ENCODE measurements around the gene SLC22A23. TPM values are rescaled to one million over a fixed set of nuclear protein-coding genes. Genes with fewer than 3 reads are reported as not detected.

The SLC22A23 gene
- total RNA-seq, 2 experiments from 2014 or later: 13.4 to 13.6 TPM

GRCh38 chr6:3290149-3290930 lies 166.5 kb downstream of the SLC22A23 start:
- Mint-ChIP-seq H3K4me1 (ENCODE audit: low read depth) (no peaks in the 10 kb centered on the region), H3K27ac (no peak overlapping the region), H3K9me3 (no peaks in the 10 kb centered on the region), H3K36me3 (ENCODE audit: low read depth) (no peaks in the 10 kb centered on the region), H3K4me3 (no peak overlapping the region), H3K27me3 (no peaks in the 10 kb centered on the region)
- TF ChIP-seq CTCF (IDR thresholded peaks at IDR 0.05): no peak
- DNase-seq: peak in 1 of 14 experiments; percentile 10
- no peaks in the 10 kb centered on the region for H3K36me3 ChIP-seq (ENCODE audit: insufficient read depth, low read length)
- ChIA-PET POLR2A (no interaction called here), CTCF (interaction anchor here (0.5 kb wide), 1 partner anchor 98 kb away, joined by 3 read pairs; no protein-coding TSS in a partner anchor)
- no peak overlapping the region for H3K4me3 ChIP-seq (ENCODE audit: low read length)
- H3K4me1 ChIP-seq (ENCODE audit: insufficient read depth, low read length): no peaks in the 10 kb centered on the region
- no peaks in the 10 kb centered on the region for H3K9me3 ChIP-seq (ENCODE audit: control insufficient read depth in 1 of 2, insufficient read depth in 1 of 2, low read length in 2 of 2)
- intact Hi-C loops (cut with DNase I, micrococcal nuclease): no loop called here
- no peak overlapping the region for H3K27ac ChIP-seq (ENCODE audit: low read depth in 1 of 2, low read length in 2 of 2)
- no peaks in the 10 kb centered on the region for H3K27me3 ChIP-seq (ENCODE audit: control insufficient read depth in 1 of 2, insufficient read depth in 2 of 2, low read length in 2 of 2)
- no peak for ATAC-seq (ENCODE audit: poor library complexity)

GRCh38 chr6:3289664-3290055 lies 167.2 kb downstream of the SLC22A23 start:
- Mint-ChIP-seq H3K9me3 (no peaks in the 10 kb centered on the region), H3K27ac (no peak overlapping the region), H3K27me3 (no peaks in the 10 kb centered on the region), H3K36me3 (ENCODE audit: low read depth) (no peaks in the 10 kb centered on the region), H3K4me3 (no peak overlapping the region), H3K4me1 (ENCODE audit: low read depth) (no peaks in the 10 kb centered on the region)
- no peaks in the 10 kb centered on the region for H3K9me3 ChIP-seq (ENCODE audit: control insufficient read depth in 1 of 2, insufficient read depth in 1 of 2, low read length in 2 of 2)
- POLR2A ChIA-PET: no interaction called here
- DNase-seq (peak in 1 of 14 experiments; percentile 24), ATAC-seq (ENCODE audit: poor library complexity) (no peak)
- intact Hi-C loops (cut with DNase I, micrococcal nuclease): no loop called here
- no peak overlapping the region for H3K4me3 ChIP-seq (ENCODE audit: low read length)
- no peaks in the 10 kb centered on the region for H3K36me3 ChIP-seq (ENCODE audit: insufficient read depth, low read length)
- no peaks in the 10 kb centered on the region for H3K4me1 ChIP-seq (ENCODE audit: insufficient read depth, low read length)
- no peak for TF ChIP-seq CTCF (IDR thresholded peaks at IDR 0.05)
- CTCF ChIA-PET: interaction anchor here (0.5 kb wide), 1 partner anchor 97 kb away, joined by 3 read pairs; no protein-coding TSS in a partner anchor
- no peaks in the 10 kb centered on the region for H3K27me3 ChIP-seq (ENCODE audit: control insufficient read depth in 1 of 2, insufficient read depth in 2 of 2, low read length in 2 of 2)
- H3K27ac ChIP-seq (ENCODE audit: low read depth in 1 of 2, low read length in 2 of 2): no peak overlapping the region

- Mint-ChIP-seq H3K4me1 (ENCODE audit: low read depth) (no peaks in the 10 kb centered on the region), H3K36me3 (ENCODE audit: low read depth) (no peaks in the 10 kb centered on the region), H3K4me3 (no peak overlapping the region), H3K9me3 (no peaks in the 10 kb centered on the region), H3K27me3 (no peaks in the 10 kb centered on the region), H3K27ac (no peak overlapping the region)
- no peak overlapping the region for H3K4me3 ChIP-seq (ENCODE audit: low read length)
- H3K27ac ChIP-seq (ENCODE audit: low read depth in 1 of 2, low read length in 2 of 2): no peak overlapping the region
- H3K36me3 ChIP-seq (ENCODE audit: insufficient read depth, low read length): no peaks in the 10 kb centered on the region
- no peaks in the 10 kb centered on the region for H3K4me1 ChIP-seq (ENCODE audit: insufficient read depth, low read length)
- no peaks in the 10 kb centered on the region for H3K27me3 ChIP-seq (ENCODE audit: control insufficient read depth in 1 of 2, insufficient read depth in 2 of 2, low read length in 2 of 2)
- H3K9me3 ChIP-seq (ENCODE audit: control insufficient read depth in 1 of 2, insufficient read depth in 1 of 2, low read length in 2 of 2): no peaks in the 10 kb centered on the region
- DNase-seq (peak in 1 of 14 experiments; percentile 28), ATAC-seq (ENCODE audit: poor library complexity) (no peak)
- intact Hi-C loops (cut with DNase I, micrococcal nuclease): no loop called here
- POLR2A ChIA-PET: no interaction called here
- CTCF ChIA-PET: no interaction called here
- no peak for TF ChIP-seq CTCF (IDR thresholded peaks at IDR 0.05)
These were observed 167.9 kb downstream of the SLC22A23 start for GRCh38 chr6:3288711-3289663.
